Measurements from ENCODE around the gene DCAF10.
"Not testable (repeated sequence)": the region's sequence is repeated elsewhere in the genome, so short reads cannot be mapped to it uniquely, and the experiment has no call there.

Gene DCAF10

DNA sequence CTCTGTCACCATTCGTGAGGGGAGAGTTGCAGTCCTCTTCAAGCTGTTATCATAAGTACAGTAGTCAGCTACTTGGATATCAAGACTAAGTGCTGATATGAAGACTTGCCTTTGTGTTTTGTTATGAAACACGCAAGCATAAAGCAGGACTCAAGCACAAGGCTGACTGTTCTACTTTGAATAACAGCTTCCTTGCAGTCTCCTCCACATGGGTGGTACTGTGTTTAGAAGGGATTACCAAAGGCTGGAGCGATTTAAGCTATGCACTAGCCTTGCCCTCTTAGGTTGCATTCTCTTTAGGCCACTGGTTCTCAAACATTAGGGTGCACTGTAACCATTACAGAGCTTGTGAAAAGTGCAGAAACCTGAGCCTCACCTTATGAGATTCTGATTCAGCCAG, 61.9 kb downstream of the DCAF10 start:
- DNase-seq (ENCODE audit: low read depth), result no peak

DNA sequence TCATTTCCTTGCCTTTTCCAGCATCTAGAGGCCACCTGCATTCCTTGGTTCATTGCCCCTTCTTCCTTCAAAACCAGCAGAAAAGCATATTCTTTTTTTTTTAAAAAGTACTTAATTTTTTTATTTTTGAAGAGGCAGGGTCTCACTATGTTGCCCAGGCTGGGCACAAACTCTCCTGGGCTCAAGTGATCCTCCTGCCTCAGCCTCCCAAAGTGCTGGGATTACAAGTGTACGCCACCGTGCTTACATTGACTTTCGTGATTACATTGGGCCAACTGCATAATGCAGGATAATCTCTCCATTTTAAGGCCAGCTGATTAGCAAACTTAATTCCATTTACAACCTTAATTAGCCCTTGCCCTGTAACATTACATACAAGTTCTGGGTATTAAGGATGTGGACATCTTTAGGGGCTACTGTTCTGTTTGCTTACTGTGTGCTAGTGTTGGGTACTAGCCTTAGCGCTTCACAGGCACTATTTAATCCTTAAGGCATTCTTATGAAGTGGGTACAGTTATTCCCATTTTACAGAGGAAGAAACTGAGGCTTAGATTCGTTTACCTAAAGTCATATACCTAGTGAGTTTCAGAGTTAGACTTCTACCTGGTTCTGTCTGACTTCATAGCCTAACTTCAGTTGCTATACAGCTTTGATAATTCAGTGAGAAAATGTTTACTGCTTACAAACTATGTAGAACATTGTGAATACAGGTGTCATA, 69.6 kb downstream of the DCAF10 start:
- no peak for DNase-seq (ENCODE audit: low read depth)

GRCh38 chr9:37870799-37871176, 70.2 kb downstream of the DCAF10 start:
- DNase-seq (ENCODE audit: low read depth), result no peak

- DNase-seq (ENCODE audit: low read depth), result no peak
Measured at GRCh38 chr9:37873955-37874354, 73.4 kb downstream of the DCAF10 start.

DNA sequence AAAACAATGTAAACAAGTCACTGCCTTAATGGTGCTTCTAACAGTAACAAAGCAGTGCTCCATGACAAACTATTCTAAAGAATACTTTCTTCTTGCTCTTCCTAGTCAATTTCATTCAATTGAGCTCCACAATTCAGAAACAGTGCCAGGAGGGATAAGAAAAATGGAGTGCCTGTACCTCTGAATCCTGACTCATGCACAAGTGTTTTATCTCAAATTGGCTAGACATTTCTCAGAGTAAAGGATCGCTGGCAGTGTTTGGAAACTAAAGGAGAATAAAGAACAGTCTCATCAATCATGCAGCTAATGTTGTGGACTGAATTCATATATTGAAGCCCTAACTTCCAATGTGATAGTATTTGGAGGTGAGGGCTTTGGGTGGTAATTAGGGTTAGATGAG, 75.8 kb downstream of the DCAF10 start:
- no peak for DNase-seq (ENCODE audit: low read depth)

DNA sequence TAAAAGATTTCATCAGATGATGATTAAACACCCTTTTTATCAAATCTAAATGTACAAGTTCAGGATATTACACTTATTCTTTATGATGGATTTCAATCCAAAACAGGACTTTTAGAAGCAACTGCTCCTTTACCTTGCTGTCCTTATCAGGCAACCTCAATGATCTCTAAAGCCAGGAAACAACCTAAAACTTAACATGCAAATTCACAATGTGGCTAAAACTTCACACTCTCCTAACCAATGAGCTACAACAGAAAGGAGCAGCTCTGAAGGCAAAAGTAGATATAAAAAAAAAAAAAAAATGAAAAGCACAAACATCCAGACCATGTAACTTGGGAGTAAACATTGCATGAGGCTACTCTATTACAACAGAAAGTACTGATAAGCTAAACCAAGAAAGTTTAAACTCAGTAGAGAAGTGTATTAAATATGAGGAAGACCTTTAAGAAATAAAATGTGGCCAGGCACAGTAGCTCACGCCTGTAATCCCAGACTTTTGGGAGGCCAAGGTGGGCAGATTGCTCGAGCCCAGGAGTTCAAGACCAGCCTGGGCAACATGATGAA, 80.4 kb downstream of the DCAF10 start:
- DNase-seq (ENCODE audit: low read depth), result no peak

DNA sequence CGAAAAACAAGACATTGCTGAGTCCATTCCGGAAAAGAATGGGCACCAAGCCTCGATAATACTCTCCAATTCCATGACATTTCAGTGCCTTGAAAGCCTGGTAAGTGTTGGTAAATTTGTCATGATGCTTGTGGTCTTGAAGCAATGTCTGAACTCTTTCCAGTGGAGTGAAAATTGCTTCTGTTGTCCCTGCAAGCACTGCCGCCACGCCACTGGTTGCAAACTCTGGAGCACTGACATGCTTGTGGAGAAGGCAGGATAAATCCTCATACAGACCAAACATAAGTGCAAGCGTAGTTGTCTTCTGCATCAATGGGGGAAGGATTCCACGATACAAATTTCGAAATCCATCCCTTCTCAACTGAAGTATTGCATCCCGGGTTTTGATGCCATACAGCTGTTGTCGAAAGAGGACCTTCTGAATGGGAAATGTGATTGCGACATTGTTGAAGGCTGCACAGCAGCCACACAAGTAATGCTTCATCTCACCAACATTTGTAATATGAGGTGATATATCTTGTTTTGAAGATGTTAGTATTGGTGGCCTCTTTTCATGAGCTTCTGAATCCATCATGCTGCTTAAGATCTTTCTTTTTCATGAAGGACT, 87.5 kb downstream of the DCAF10 start:
- DNase-seq (ENCODE audit: low read depth), result not testable (repeated sequence)

GRCh38 chr9:37889536-37889935, 88.9 kb downstream of the DCAF10 start:
- no peak for DNase-seq (ENCODE audit: low read depth)

- not testable (repeated sequence) for DNase-seq (ENCODE audit: low read depth)
Measured at GRCh38 chr9:37891042-37891441, 90.4 kb downstream of the DCAF10 start.

DNA sequence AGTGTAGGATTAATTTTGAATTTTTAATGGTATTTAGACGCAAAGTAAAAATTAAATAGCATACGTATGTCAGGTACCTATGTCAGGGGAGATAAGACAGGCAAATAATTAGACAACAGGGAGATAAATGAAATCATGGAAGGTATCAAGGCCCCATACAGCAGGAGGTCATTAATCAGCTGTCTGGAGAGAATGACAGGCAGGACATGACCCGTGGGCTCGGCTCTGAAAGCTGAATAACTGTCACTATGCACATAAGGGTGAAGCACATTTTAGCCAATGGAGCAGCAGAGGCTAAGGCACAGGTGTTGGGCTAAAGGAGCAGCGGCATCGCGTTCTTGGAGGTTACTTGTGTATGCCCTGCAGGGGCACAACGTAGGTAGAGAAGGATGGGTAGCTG, 91.5 kb downstream of the DCAF10 start:
- DNase-seq (ENCODE audit: low read depth), result no peak

DNA sequence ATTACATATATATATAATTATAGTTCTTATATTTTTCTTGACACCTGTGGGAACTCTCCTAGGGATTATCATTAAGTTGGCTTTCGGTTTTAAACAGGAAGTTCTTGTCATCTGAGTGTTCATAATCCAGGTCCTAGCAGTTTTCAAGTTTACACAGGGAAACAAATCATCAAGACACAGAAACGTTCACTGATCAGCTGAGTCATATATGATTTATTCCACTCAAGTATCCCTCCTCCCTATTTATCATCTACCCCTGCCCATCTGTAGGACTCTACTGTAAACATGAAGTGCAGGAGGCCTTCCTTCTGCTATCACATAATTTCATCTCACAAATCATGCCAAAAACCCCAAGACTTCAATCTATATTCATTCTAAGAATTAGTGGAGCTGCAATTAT, 97.1 kb downstream of the DCAF10 start:
- DNase-seq (ENCODE audit: low read depth), result no peak

DNA sequence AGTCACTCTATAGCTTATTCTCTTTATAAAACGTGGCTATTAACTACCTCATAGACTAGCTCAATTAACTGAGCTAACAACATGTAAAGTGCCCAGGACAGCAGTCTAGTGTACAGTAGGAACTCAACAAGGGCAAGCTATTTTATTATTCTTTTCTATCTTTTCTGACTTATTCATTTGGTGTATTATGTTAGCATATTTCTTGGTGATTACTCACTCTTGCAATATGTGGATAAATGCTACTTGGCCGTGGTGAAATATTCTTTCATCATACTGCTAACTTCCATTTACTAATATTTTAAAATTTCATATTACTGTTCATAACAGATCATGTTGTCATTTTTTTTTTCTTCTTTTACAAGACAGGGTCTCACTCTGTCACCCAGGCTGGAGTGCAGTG, 98.4 kb downstream of the DCAF10 start:
- no peak for DNase-seq (ENCODE audit: low read depth)

DNA sequence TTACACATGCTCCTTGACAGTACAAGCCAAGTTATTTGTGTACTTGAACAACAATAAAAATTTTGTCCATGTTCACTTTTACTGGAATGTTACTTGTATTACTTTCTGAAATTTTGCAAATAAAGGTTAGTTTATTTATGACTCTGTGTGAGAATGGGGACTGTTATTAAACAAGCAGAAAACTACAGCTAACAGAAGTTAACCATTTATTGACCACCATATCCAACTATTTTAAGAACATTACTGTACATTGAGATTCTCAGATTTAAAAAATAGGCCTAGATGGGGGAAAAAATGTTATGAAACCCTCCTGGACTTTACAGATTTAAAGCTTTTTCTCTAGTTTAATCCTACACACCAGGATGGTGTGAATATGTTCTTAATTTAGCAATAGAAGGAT, 101.5 kb downstream of the DCAF10 start:
- DNase-seq (ENCODE audit: low read depth), result no peak

DNA sequence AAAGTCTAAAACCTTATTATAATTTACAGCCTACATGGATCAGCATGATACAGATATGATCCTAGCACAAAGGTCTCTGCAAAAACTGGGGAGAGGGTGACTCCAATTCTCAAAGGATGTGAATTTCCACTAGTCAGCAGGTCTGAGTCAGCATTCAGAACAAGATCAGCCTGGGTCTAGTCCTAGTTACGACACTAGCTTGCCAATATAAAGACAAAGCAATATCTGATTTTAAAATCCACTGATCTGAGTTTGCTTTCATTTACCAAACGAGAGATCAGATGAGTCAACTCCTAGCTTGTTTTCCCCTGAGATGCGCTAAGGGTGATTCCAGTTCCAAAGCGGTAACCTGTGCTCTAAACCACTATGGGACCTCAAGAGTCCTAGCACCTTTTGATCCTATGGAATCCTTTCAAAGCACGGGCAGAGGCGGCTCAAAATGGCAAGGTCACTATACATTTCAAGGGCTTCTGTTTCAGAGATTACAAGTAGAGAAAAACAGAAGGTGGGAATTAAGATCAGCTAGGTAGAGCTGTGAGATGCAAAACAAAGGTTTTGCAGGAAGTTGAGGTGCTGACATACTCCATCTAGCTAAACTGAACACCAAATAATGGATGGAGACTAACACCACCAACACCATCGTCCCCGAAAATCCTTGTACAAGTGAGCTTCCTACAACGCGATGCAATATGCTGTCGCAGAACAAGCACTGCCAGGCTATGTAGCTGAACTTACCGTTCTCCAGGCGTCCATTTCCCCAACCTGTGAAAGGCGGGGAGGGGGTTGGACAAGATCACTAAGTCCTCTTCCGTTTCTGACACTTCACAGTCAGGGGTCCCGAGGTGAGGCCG, 102.4 kb downstream of the DCAF10 start:
- DNase-seq (ENCODE audit: low read depth), result no peak

DNA sequence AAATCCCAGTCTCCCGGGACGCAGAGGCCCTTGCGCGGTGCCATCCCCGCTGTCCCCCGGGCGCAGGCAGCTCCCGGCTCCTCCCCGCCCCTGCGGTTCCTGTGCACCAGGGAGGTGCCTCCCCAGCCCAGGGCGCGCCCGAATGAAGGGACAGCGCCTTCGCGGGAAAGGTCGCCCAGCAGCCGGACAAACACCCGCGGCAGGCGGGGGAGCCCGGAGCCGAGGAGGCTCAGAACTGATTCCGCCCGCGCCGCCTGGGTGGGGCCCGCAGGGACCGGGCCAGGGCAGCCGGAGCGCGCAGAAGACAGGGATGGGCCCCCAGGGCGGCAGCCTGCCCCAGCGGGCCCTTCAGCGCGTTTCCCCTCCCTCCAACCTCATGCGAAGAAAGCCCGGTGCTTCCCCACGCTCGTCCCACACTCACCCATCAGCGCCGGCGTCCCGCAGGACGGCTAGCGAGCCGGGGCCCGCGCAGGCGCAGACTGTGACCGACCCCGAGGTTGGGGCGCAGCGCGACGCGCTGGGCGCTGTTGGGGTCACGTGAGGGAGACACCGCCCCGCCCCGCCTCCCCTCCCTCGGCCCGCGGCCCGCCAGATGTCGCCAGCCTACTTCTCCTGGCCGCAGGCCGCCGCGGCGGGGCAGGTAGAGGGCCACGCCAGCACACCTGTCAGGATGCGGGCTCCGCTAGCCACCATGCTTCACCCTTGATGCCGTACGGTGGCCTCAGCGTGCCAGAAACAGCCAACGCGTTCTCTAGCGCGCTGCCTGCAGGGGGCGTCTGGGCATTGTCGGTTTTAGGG, 103.2 kb downstream of the DCAF10 start, which contains the start of gene SLC25A51:
Gene SLC25A51 (minus strand): TSS at position 481 of the 798 bp plus-strand sequence. CDS start 15,577 bp downstream, outside the sequence.
- DNase-seq (ENCODE audit: low read depth), result peak; percentile 91

- DNase-seq (ENCODE audit: low read depth), result no peak
Measured at GRCh38 chr9:37904445-37905130, 104.0 kb downstream of the DCAF10 start.

- no peak for DNase-seq (ENCODE audit: low read depth)
Measured at GRCh38 chr9:37905131-37905505, 104.5 kb downstream of the DCAF10 start.

- no peak for DNase-seq (ENCODE audit: low read depth)
Measured at GRCh38 chr9:37905776-37906175, 105.2 kb downstream of the DCAF10 start.

DNA sequence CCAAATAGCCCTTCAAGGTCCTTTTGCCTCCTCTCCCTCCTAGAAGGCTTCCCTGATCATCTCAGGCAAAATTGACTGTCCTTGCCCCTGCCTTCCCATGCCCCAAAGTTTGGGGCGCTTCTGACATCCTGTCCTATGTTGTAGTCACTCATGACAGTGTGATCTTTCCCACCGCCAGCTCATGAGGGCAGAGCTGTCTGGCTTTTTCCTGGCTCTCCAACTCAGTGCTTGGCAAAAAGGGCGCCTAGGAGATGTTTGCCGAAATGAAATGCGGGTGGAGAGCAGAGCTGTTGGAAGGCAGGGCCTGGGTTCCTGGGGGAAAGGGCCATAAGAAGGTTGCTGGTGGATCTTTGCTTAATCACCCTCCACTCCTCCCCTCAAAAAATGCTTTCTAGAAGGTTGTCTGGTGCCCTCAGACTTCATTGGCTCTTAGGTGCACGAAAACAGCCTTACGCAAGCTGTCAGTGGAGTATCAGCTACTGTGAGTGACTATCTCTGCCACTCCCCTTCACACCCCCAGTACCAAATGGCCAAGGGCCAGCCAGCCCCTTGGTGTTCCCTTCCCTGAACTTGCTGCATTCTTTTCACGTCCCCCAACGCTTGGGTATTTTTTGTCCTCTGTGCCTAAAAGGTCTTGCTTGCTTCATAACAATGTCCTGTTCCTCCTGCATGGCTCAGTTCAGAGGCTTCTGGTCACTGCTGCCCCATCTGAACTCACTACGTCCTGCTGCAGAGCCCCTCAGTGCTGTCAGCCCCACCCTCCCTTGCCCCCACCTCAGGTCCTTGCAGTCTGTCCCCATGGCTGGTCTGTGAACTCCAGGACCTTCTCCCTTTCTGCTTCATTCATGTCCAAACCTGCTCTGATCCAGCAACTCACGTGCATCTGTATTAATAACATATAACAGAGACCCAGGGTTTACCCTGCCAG, 106.0 kb downstream of the DCAF10 start:
- no peak for DNase-seq (ENCODE audit: low read depth)

DNA sequence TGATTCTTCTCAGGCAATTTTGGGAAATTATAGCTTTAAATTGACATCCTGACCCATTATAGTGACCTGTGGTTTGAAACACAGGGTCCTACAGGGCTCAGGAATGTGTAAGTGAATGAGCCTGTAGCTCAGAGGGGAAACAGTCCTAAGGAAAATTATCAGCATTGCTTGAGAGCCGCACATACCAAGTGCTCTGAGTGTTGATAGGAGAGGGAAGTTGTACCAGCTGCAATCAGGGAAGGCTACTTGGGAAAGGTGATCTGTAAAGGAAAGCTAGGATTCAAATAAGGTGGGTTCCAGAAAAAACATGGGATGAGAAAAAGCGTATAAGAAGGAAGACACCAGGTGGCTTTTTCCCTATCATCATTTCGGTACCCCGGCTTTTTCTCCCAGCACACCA, 107.7 kb downstream of the DCAF10 start:
- no peak for DNase-seq (ENCODE audit: low read depth)

Data from stimulated activated CD8-positive, alpha-beta memory T cell treated with anti-CD3 and anti-CD28 coated beads, Interleukin-12 subunit alpha, Interleukin-12 subunit beta, amount 100 ng/mL, for 4 hours (primary cell).